Natural killer cell (primary cell): ENCODE data around the gene CBLN4. TPM values are rescaled to one million over a fixed set of nuclear protein-coding genes. Genes with fewer than 3 reads are reported as not detected.

Source experiments
- ATAC-seq, 3 donors: fragments of 150-1000 bp in 2 of 3; fragments of 200-7000 bp in 1 of 3; cut with Tn5 transposase; 1 replicate in 1 of 3; 2 replicates in 2 of 3; pipeline ENCODE4 v1.10.0; 2021; ENCODE audit warnings: mild to moderate bottlenecking in 2 of 3, moderate library complexity in 2 of 3
- DNase-seq, 2 donors: peaks; one replicate each; pipeline versions ENCODE4 v3.0.0 to v3.0.0-alpha.2; 2013 to 2021; ENCODE audit warnings: mixed read lengths in 1 of 2
- H3K27ac ChIP-seq: one replicate; pipeline ENCODE4 v1.5.1; 2013; ENCODE audit warnings: mild to moderate bottlenecking, low read length
- H3K27me3 ChIP-seq: one replicate; pipeline ENCODE4 v1.6.1; 2013; ENCODE audit warnings: low read length; ENCODE audit not compliant: control insufficient read depth, insufficient read depth
- H3K36me3 ChIP-seq: one replicate; pipeline ENCODE4 v1.6.1; 2013; ENCODE audit warnings: low read length; ENCODE audit not compliant: control insufficient read depth, insufficient read depth
- H3K4me1 ChIP-seq: one replicate; pipeline ENCODE4 v1.6.1; 2013; ENCODE audit warnings: low read length; ENCODE audit not compliant: control insufficient read depth, insufficient read depth
- H3K4me3 ChIP-seq: one replicate; pipeline ENCODE4 v1.5.1; 2013; ENCODE audit warnings: low read length
- H3K9me3 ChIP-seq: one replicate; pipeline ENCODE4 v1.6.1; 2013; ENCODE audit warnings: low read length; ENCODE audit not compliant: control insufficient read depth, insufficient read depth
- H3K27ac Mint-ChIP-seq, 2 donors: one replicate each; pipeline ENCODE4 v1.8.0; 2022; ENCODE audit warnings: mild to moderate bottlenecking in 2 of 2, mixed read lengths in 2 of 2, moderate library complexity in 1 of 2
- H3K27me3 Mint-ChIP-seq, 2 donors: one replicate each; pipeline ENCODE4 v1.8.0; 2022; ENCODE audit warnings: low read depth in 2 of 2, mixed read lengths in 2 of 2
- H3K36me3 Mint-ChIP-seq: one replicate; pipeline ENCODE4 v1.8.0; 2022; ENCODE audit warnings: mixed read lengths
- H3K4me1 Mint-ChIP-seq, 2 donors: one replicate each; pipeline ENCODE4 v1.8.0; 2022; ENCODE audit warnings: mixed read lengths in 2 of 2
- H3K4me3 Mint-ChIP-seq: one replicate; pipeline ENCODE4 v1.8.0; 2022; ENCODE audit warnings: mild to moderate bottlenecking, moderate library complexity, mixed read lengths
- H3K9me3 Mint-ChIP-seq, 2 donors: one replicate each; pipeline ENCODE4 v1.8.0; 2022; ENCODE audit warnings: mixed read lengths in 2 of 2
- WGBS: methylation state at CpG from one replicate; pipeline ENCODE4 v1.1.7; 2013; ENCODE audit warnings: missing lambda C conversion rate; ENCODE audit not compliant: insufficient coverage; 5-methylcytosine and 5-hydroxymethylcytosine counted together
- intact Hi-C: fragments of 100-400 bp; cut with micrococcal nuclease; formaldehyde crosslinking; loops from one replicate; pipeline ENCODE4 v1.14.2; 2022
- total RNA-seq, 4 donors: library from RNA; stranded (reverse); fragments of 120-200 nt in 1 of 4; gene quantifications; one replicate each; pipeline versions ENCODE4 v1.2.3 to v1.2.4, GENCODE V29; 2013 to 2022
- TF ChIP-seq, protein P1 (sequence below): fragments of 200-600 bp; IDR thresholded peaks from one replicate; pipeline ENCODE4 v1.8.0; 2022; ENCODE audit warnings: antibody characterized with exemption

Gene CBLN4
- total RNA-seq, 3 donors from 2014 or later (not counting 1 experiment from before 2014, with no cell fraction given): not detected

DNA sequence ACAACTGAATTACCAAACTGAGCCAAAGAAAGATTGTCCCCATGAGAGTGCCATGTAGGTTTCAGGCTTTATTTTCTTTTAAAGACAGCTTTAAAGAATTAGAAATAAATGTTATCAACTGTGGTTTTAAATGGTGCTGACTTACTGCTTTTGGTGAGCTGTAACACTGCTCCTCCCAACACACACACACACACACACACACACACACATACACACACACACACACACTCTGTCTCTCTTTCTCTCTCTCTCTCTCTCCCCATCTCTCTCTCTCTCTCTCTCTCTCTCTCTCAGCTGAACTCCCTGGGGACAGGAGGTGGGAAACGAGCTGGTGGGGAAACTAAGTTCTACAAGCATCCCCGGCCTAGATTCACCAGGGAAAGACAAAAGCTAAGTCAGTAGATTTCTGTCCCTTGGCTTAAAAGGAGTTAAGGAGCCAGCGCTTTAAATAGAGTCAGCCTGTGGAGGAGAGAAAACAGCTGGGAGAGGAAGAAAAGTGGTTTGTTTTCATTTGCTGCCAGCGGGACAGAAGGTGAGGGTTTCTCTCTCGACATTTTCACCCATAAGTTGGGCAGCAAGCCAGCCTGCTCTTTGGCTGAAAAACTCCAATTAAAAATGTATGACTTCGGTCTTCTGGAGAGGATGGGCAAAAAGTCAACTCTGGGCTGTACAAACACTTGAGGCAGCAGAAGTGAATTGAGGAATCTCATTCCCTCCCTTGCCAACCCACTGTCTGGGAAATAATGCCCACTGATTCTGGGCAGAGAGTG, 27.4 kb downstream of the CBLN4 start:
- Mint-ChIP-seq H3K4me1 (no peaks in the 10 kb centered on the region), H3K27ac (no peak overlapping the region), H3K27me3 (no peaks in the 10 kb centered on the region), H3K36me3 (no peaks in the 10 kb centered on the region), H3K9me3 (peaks cover 4 to 6% of the 10 kb centered on the region in 2 donors), H3K4me3 (no peak overlapping the region)
- no peak for ATAC-seq
- H3K27me3 ChIP-seq: no peaks in the 10 kb centered on the region
- intact Hi-C loops: no loop called here
- no peak for DNase-seq
- no peak overlapping the region for H3K27ac ChIP-seq
- no peaks in the 10 kb centered on the region for H3K4me1 ChIP-seq
- TF ChIP-seq, protein P1, sequence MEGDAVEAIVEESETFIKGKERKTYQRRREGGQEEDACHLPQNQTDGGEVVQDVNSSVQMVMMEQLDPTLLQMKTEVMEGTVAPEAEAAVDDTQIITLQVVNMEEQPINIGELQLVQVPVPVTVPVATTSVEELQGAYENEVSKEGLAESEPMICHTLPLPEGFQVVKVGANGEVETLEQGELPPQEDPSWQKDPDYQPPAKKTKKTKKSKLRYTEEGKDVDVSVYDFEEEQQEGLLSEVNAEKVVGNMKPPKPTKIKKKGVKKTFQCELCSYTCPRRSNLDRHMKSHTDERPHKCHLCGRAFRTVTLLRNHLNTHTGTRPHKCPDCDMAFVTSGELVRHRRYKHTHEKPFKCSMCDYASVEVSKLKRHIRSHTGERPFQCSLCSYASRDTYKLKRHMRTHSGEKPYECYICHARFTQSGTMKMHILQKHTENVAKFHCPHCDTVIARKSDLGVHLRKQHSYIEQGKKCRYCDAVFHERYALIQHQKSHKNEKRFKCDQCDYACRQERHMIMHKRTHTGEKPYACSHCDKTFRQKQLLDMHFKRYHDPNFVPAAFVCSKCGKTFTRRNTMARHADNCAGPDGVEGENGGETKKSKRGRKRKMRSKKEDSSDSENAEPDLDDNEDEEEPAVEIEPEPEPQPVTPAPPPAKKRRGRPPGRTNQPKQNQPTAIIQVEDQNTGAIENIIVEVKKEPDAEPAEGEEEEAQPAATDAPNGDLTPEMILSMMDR: no peak
- no peak overlapping the region for H3K4me3 ChIP-seq
- WGBS: 70% methylated on average over 6 of the region's 6 CpGs
- no peaks in the 10 kb centered on the region for H3K36me3 ChIP-seq
- H3K9me3 ChIP-seq: no peaks in the 10 kb centered on the region

DNA sequence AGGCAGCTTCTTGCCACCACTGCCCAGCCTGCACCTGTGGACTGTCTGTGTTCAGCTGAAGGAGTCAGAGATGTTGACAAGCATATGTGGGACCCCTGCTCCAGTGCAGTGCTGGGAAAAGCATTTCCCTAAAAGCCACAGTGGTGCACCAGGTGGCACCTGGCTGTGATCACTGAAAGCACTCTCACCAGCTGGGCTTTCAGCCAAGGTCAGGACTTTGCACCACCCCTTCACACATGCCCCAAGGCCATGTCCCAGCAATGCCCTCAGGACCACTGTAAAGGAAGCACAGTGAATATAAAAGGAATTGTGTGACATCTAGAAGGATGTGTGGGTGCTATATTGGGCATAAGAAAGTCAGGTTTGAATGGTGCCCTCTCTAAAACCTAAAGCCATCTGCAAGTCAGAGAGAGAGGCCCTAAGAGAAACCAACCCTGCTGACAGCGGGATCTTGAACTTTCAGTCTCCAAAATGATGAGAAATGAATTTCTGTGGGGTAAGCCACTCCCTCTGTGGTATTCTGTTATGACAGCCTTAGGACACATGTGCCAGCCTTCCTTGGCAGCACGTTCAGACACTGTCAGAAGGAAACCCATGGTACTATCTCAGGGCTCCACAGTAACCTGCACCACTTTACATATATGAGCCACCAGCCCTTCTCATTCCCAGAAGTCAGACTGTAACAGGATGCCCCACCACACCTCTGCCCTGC, 30.7 kb downstream of the CBLN4 start:
- intact Hi-C loops: no loop called here

DNA sequence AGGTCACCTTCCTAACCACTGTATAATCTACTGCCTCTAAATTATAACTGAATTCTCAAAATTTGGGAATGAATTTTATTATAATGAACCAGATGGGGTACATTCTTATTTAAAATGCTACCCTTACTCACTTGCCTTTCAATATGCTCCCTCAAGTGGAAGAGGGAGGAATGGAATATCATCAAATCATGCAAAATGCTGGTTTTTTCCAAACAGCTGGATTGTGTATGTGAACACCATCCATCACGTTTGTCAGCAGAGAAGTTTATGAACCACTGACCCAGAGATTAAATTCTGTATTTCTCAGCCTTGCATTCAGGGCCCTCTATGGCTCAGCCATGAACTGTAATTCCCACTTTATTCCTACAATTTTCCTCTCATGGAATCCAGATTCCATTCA, 40.5 kb downstream of the CBLN4 start:
- Histone ChIP-seq H3K27ac (no peak overlapping the region), H3K9me3 (no peaks in the 10 kb centered on the region), H3K27me3 (no peaks in the 10 kb centered on the region), H3K36me3 (no peaks in the 10 kb centered on the region), H3K4me3 (no peak overlapping the region), H3K4me1 (no peaks in the 10 kb centered on the region)
- Mint-ChIP-seq H3K27ac (no peak overlapping the region), H3K36me3 (no peaks in the 10 kb centered on the region), H3K4me3 (no peak overlapping the region), H3K9me3 (peaks cover 10 to 13% of the 10 kb centered on the region in 2 donors), H3K4me1 (no peaks in the 10 kb centered on the region), H3K27me3 (no peaks in the 10 kb centered on the region)
- intact Hi-C loops: no loop called here
- DNase-seq (no peak), ATAC-seq (no peak)
- TF ChIP-seq, protein P1: no peak
- WGBS: 50% methylated on average over 1 of the region's 1 CpG

More for the DNA sequence above, 30.7 kb downstream of the CBLN4 start:
- TF ChIP-seq, protein P1: no peak
- no peaks in the 10 kb centered on the region for H3K36me3 Mint-ChIP-seq
- no peaks in the 10 kb centered on the region for H3K4me1 ChIP-seq
- WGBS: 64% methylated on average over 2 of the region's 2 CpGs
- H3K4me3 ChIP-seq: no peak overlapping the region
- no peaks in the 10 kb centered on the region for H3K9me3 ChIP-seq
- H3K27me3 ChIP-seq: no peaks in the 10 kb centered on the region
- no peak overlapping the region for H3K27ac ChIP-seq
- H3K9me3 Mint-ChIP-seq: peaks cover 4 to 11% of the 10 kb centered on the region in 2 donors
- no peaks in the 10 kb centered on the region for H3K36me3 ChIP-seq
- no peaks in the 10 kb centered on the region for H3K4me1 Mint-ChIP-seq
- DNase-seq (no peak), ATAC-seq (peak in 1 of 3 donors; percentile 19)
- no peak overlapping the region for H3K4me3 Mint-ChIP-seq
- H3K27ac Mint-ChIP-seq: no peak overlapping the region
- H3K27me3 Mint-ChIP-seq: no peaks in the 10 kb centered on the region
